ENCODE data around the gene FKBP3.
"Not testable (repeated sequence)": the region's sequence is repeated elsewhere in the genome, so short reads cannot be mapped to it uniquely, and the experiment has no call there.

Gene FKBP3

GRCh38 chr14:45134051-45134958 lies at the start of gene FKBP3:
Gene FKBP3, minus strand, starts transcription at chr14:45134481. Its CDS starts 25 bp downstream, at chr14:45134456.
- DNase-seq = peak; percentile 93

DNA sequence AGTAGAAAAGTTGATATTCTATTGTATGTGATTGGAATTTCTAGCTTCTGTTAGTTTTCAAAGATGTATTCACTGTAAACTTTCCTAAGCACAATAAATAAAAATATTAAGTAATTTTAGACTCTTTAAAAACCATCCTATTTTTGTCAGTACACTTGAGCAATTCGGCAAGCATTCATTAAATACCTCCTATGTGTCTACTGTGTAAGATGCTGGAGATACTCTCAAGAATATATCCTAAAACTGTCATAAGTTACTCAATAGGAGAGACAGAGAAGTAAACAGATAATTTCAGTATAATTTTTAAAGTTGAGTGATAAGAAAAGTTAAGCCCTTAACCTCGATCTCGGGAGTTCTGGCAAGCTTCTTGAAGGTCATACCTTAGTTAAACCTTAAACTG lies 47.5 kb upstream of the FKBP3 start:
- no peak for DNase-seq

DNA sequence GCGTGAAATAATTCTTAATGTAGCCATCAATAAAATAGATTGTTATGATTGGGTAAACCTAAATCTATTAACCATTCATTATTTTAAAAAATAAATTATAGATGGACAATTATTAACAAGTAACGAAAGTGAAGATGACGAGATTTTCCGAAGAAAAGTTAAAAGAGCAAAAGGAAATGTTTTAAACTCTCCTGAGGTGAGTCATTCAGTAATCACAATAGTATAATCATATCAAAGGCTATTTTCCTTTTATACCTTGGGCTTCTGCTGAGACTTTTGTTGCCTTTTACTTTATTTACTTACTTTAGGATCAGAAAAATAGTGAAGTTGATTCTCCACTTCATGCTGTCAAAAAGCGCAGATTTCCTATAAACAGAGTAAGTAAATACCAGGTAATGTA lies 47.0 kb upstream of the FKBP3 start:
- no peak for DNase-seq

- DNase-seq = no peak
Measured at GRCh38 chr14:45177076-45177475, 42.8 kb upstream of the FKBP3 start.

- DNase-seq = no peak
Measured at GRCh38 chr14:45169906-45170305, 35.6 kb upstream of the FKBP3 start.

DNA sequence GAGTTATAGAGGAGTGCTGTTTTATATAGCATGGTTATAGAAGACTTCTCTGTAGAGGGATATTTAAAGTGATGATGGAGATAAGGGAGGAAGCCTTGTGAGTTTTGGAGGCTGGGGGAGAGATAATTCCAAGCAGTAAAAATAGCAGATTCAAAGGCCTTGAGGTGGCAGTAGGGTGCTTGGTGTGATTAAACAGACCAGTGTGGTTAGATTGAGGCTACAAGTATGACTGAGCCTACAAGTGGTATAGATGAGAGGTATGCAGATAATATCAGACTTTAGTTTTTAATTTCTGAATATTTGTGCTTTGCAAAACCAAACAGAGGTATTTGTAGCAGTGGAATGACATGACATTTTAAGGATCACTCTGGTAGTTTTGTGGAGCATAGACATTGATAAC lies 21.8 kb upstream of the FKBP3 start:
- DNase-seq = no peak

GRCh38 chr14:45150386-45150890 lies 16.2 kb upstream of the FKBP3 start:
- DNase-seq = no peak

- no peak for DNase-seq
Measured at GRCh38 chr14:45149602-45150001, 15.3 kb upstream of the FKBP3 start.

GRCh38 chr14:45145214-45145613 lies 10.9 kb upstream of the FKBP3 start:
- no peak for DNase-seq

GRCh38 chr14:45144658-45145057 lies 10.4 kb upstream of the FKBP3 start:
- no peak for DNase-seq

GRCh38 chr14:45142083-45142482 lies 7.8 kb upstream of the FKBP3 start:
- DNase-seq = not testable (repeated sequence)

DNA sequence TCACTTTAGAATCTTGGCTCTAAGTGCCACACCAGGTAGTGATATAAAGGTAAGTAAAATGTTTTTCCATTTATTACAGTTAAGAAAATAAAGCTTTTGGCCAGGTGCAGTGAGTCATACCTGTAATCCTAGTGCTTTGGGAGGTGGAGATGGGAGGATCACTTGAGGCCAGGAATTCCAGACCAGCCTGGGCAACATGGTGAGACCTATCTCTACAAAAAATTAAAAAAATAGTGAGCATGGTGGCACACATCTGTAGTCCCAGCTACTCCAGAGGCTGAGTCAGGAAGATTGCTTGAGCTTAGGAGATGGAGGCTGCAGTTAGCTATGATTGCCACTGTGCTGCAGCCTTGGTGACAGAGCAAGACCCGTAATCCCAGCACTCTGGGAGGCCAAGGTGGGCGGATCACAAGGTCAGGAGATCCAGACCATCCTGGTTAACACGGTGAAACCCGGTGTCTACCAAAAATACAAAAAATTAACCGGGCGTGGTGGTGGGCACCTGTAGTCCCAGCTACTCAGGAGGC lies 6.4 kb upstream of the FKBP3 start:
- no peak for DNase-seq

- DNase-seq = no peak
Measured at GRCh38 chr14:45136399-45136798, 2.1 kb upstream of the FKBP3 start.

GRCh38 chr14:45135659-45136395 lies 1.5 kb upstream of the FKBP3 start, which contains the start of gene FANCM:
Gene FANCM, plus strand, starts transcription at chr14:45135930. Its CDS starts 102 bp downstream, at chr14:45136032.
- peak; percentile 78 for DNase-seq

DNA sequence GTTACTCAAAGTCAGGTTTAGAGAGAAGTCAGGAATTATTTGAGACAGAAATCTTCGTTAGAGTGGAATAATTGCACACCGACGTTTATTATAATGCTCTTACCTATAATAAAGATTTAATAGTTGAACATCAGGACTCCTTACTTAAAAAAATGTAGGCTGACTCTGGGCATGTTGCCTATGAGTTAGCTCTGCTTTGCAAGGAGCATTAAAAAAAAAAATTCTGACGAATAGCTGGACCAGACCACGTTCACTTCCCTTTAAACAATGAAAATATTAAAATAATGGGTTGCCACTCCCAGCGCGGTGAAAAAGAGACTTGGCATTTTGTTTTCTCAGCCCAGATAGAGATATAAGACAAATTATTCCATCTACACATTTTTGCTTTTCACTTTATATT lies 875 bp upstream of the FKBP3 start:
- no peak for DNase-seq

- DNase-seq = no peak
Measured at GRCh38 chr14:45133683-45134050, 614 bp downstream of the FKBP3 start.

- no peak for DNase-seq
Measured at GRCh38 chr14:45128963-45129629, 5.2 kb downstream of the FKBP3 start.

DNA sequence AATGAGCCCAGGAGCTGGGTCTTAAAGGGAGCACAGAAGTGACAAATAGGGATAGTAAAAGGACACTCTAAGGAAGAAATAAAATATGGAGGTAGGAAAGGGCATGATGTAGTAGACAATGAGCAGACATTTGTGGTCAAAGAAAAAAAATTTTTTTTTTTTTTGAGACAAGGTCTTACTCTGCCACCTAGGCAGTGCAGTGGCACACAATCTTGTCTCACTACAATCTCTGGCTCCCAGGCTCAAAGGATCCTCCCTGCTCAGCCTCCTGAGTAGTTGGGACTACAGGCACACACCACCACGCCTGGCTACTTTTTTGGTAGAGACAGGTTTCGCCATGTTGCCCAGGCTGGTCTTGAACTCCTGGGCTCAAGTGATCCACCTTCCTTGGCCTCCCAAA lies 8.5 kb downstream of the FKBP3 start:
- DNase-seq = no peak

DNA sequence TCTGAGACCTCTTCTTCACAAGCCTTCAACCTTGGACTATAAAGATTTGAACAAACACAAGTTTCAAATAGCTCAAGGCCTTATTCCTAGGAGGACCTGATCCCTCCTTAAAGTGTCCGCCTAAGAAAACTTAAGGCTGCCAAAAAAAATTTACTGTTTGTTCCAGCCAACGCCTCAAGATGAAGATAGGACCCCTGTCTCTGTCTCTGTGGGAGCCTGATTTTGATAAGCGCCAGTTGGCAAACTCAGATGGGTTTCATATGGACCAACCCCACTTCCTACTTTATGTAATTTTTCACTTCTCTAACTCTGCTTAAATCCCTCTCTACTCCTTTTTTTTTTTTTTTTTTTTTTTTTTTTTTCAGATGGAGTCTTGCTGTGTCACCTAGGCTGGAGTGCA lies 11.0 kb downstream of the FKBP3 start:
- no peak for DNase-seq

GRCh38 chr14:45120096-45120495 lies 14.2 kb downstream of the FKBP3 start:
- DNase-seq = no peak

GRCh38 chr14:45118594-45118993 lies 15.7 kb downstream of the FKBP3 start:
- no peak for DNase-seq

DNA sequence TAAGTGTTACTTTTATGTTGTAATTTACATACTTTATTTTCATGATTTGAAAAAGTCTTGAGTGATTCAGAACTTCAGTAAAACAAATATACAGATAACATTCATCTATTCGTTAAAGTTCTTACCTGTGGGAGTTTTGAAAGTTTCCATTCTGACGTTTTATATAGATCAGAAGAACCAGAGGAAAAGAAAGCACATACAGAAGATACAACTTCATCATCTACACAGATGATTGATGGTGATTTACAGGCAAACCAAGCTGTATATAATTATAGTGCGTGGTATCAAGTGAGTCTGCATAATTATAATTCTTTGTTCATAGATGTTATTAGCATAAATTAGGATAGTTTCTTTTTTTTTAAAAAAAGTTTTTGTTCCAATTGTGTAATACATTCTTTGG lies 20.0 kb downstream of the FKBP3 start:
- DNase-seq = no peak
